WERI-Rb-1 (cell line): ENCODE results near the gene PTPN14.

Experiments
- DNase-seq: peaks from one replicate; pipeline ENCODE4 v3.0.0-alpha.2; 2020
- H3K27ac ChIP-seq: fragments of 250-450 bp; sonication (Bioruptor Pico); 2 replicates; pipeline ENCODE4 v1.5.1; 2020; ENCODE audit warnings: mild to moderate bottlenecking, moderate library complexity
- H3K27me3 ChIP-seq: fragments of 250-450 bp; sonication (Bioruptor Pico); 2 replicates; pipeline ENCODE4 v1.5.1; 2021; ENCODE audit warnings: mild to moderate bottlenecking, low read depth, moderate library complexity; ENCODE audit not compliant: insufficient read depth, severe bottlenecking
- H3K36me3 ChIP-seq: fragments of 250-450 bp; sonication (Bioruptor Pico); 2 replicates; pipeline ENCODE4 v1.5.1; 2020; ENCODE audit warnings: mild to moderate bottlenecking, moderate library complexity
- H3K4me3 ChIP-seq: 2 replicates; pipeline ENCODE4 v1.5.1; 2011; ENCODE audit warnings: low read depth, mild to moderate bottlenecking, control low read depth, low read length
- H3K9me3 ChIP-seq: fragments of 250-450 bp; sonication (Bioruptor Pico); 2 replicates; pipeline ENCODE4 v1.5.1; 2021; ENCODE audit warnings: mild to moderate bottlenecking, moderate library complexity; ENCODE audit not compliant: severe bottlenecking
- TF ChIP-seq, protein P1 (sequence below): IDR thresholded peaks from 2 replicates; pipeline ENCODE4 v1.5.1; 2011; ENCODE audit warnings: low read depth, mild to moderate bottlenecking, control low read depth, inconsistent platforms, low read length

Gene PTPN14

DNA sequence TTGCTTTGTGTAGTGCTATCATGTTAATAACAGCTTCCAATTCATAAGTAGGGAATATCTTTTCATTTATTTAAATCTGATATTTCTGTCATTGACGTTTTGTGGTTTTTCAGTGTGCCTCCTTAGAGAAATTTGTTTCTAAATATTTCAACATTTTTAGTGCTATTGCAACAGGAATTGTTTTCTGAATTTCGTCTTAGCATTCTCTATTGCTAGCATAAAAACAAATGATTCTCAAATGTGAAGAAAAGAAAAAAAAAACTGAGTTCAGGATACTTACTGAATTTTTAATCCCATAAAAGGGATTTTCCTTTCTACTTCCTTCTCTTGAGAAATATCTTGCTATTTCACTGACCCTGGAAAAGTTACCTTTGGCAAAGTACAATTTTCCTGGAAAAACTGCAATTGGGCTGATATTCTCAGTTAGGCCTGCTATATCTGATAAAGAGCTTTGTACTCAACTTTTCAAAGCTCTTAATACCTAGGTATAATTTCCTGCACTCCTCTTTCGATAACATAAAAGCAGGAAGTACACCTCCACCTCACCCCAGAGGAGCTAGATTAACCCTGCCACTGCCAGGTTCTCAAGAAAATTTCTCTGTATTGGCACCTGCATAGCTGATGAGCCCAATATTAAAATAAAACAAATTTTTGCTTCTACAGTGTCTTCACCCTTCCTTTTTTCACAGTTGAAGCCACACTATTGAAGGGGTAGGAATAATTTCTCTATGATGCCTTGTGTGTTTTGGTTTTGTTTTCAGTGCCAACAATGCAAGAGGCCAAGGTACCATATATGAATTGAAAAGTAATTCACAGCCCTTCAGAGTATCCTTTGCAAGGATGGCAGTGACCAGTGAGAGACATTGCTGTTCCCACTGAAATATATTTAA is 35.6 kb downstream of the PTPN14 start:
- no peaks in the 10 kb centered on the region for H3K27me3 ChIP-seq
- H3K36me3 ChIP-seq = no peaks in the 10 kb centered on the region
- TF ChIP-seq, protein P1, sequence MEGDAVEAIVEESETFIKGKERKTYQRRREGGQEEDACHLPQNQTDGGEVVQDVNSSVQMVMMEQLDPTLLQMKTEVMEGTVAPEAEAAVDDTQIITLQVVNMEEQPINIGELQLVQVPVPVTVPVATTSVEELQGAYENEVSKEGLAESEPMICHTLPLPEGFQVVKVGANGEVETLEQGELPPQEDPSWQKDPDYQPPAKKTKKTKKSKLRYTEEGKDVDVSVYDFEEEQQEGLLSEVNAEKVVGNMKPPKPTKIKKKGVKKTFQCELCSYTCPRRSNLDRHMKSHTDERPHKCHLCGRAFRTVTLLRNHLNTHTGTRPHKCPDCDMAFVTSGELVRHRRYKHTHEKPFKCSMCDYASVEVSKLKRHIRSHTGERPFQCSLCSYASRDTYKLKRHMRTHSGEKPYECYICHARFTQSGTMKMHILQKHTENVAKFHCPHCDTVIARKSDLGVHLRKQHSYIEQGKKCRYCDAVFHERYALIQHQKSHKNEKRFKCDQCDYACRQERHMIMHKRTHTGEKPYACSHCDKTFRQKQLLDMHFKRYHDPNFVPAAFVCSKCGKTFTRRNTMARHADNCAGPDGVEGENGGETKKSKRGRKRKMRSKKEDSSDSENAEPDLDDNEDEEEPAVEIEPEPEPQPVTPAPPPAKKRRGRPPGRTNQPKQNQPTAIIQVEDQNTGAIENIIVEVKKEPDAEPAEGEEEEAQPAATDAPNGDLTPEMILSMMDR = no peak
- H3K4me3 ChIP-seq = no peak overlapping the region
- DNase-seq = no peak
- no peak overlapping the region for H3K27ac ChIP-seq
- H3K9me3 ChIP-seq = no peaks in the 10 kb centered on the region

DNA sequence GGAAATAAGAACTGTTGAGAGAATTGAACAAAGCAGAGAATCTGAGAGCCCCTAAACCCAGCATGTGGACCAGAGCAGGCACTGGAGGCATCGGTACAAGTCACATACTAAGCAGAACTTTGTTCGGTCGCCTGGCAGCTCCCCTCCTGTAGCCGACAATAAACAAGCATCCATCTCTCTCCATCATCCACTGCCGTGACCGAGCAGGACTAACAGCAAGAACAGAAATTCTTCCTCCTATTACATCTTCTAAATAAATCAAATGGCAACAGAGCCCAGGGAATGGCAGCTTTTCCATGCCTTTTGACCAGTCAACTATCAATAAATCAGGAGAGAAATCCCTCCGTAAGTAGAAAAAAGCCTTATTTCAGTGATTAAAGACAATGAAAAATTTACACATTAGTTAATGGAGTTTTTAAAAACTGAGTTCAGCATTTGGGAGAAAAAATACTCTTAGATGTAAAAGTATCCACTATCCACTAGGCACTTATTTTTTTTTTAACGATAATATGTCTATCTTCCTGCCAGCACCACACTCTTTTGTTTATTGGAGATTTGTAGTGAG is 36.5 kb downstream of the PTPN14 start:
- TF ChIP-seq, protein P1 = no peak
- Histone ChIP-seq H3K27ac (no peak overlapping the region), H3K4me3 (no peak overlapping the region), H3K9me3 (peaks cover 4% of the 10 kb centered on the region), H3K27me3 (no peaks in the 10 kb centered on the region), H3K36me3 (no peaks in the 10 kb centered on the region)
- DNase-seq = no peak

DNA sequence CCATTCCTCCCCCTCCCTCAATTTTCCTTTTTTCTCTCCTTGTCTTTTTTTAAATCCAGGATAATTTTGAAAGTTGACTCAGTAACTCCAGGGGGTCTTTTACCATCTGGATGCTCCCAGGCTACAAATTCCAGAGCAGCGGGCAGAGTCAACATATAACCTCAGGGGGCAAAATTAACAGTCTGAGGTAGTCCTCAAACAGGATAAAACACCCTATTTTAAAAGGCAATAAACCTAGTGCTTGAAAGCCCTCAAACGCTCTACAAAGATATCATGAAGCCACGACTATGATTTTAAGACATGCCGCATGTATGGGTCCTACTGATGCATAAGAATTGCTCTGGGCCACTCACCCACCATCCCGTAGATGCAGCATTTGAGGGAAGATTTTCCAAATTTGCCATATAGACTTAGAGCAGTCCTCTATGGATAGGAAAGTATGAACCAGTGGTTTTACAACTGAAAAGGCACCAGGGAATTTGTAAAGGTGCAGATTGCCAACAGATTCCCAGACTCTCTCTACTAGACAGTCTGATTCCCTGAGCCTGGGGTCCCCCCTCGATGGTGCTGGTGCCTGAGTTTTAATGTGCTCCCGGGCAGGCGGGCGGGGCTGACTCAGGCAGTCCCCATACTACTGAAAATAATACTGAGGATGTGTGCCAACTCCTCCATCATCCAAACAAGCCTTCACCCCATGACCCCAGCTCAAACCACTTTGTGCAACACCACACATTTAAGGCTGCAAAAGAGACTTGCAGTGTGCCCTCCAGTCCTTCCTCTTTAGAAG is 37.2 kb downstream of the PTPN14 start:
- H3K4me3 ChIP-seq = no peak overlapping the region
- H3K36me3 ChIP-seq = no peaks in the 10 kb centered on the region
- DNase-seq = no peak
- no peak overlapping the region for H3K27ac ChIP-seq
- peaks cover 5% of the 10 kb centered on the region for H3K9me3 ChIP-seq
- H3K27me3 ChIP-seq = no peaks in the 10 kb centered on the region
- TF ChIP-seq, protein P1 = no peak

- Histone ChIP-seq H3K4me3 (no peak overlapping the region), H3K27me3 (no peaks in the 10 kb centered on the region), H3K27ac (no peak overlapping the region), H3K36me3 (no peaks in the 10 kb centered on the region), H3K9me3 (peaks cover 5% of the 10 kb centered on the region)
- DNase-seq = no peak
- TF ChIP-seq, protein P1 = no peak
Measured at GRCh38 chr1:214513394-214513793, 38.0 kb downstream of the PTPN14 start.

DNA sequence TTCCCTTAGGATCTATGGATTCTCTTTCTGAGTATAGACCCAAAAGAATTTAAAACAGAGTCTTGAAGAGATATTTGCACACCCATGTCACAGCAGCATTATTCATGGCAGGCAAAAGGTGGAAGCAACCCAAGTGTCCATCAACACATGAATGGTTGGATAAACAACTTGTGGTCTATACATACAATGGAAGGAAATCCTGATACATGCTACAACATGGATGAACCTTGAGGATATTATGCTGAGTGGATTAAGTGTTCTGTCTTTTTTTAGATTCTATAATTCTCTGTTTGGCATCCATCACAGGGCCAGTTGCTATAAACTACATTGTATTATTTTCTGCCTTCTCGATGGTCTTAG is 39.8 kb downstream of the PTPN14 start:
- H3K27ac ChIP-seq = no peak overlapping the region
- TF ChIP-seq, protein P1 = no peak

More for the DNA sequence above, 39.8 kb downstream of the PTPN14 start:
- Histone ChIP-seq H3K4me3 (no peak overlapping the region), H3K36me3 (no peaks in the 10 kb centered on the region), H3K27me3 (no peaks in the 10 kb centered on the region), H3K9me3 (peaks cover 5% of the 10 kb centered on the region)
- DNase-seq = no peak
